Neuronal stem cell (in vitro differentiated cells): ENCODE data around the gene CARMIL1.

Experiments used
- DNase-seq: peaks from one replicate; pipeline ENCODE4 v3.0.0-alpha.2; 2013; ENCODE audit warnings: low spot score
- H2AFZ ChIP-seq: one replicate; pipeline ENCODE4 v1.6.1; 2013; ENCODE audit warnings: mild to moderate bottlenecking, low read length, inconsistent platforms
- H2AK5ac ChIP-seq: 2 replicates; pipeline ENCODE4 v1.6.1; 2013; ENCODE audit warnings: low read depth, mild to moderate bottlenecking, inconsistent platforms, low read length, moderate library complexity, mixed read lengths
- H2BK120ac ChIP-seq: 2 replicates; pipeline ENCODE4 v1.6.1; 2013; ENCODE audit warnings: low read depth, mild to moderate bottlenecking, inconsistent platforms, low read length, moderate library complexity, mixed read lengths
- H2BK12ac ChIP-seq: one replicate; pipeline ENCODE4 v1.6.1; 2013; ENCODE audit warnings: low read length, inconsistent platforms
- H2BK15ac ChIP-seq: 2 replicates; pipeline ENCODE4 v1.6.1; 2013; ENCODE audit warnings: mild to moderate bottlenecking, low read length, inconsistent platforms, mixed read lengths
- H2BK5ac ChIP-seq: one replicate; pipeline ENCODE4 v1.6.1; 2013; ENCODE audit warnings: inconsistent platforms, mild to moderate bottlenecking, low read length, moderate library complexity
- H3K14ac ChIP-seq: one replicate; pipeline ENCODE4 v1.6.1; 2013; ENCODE audit warnings: low read length, inconsistent platforms
- H3K18ac ChIP-seq: 2 replicates; pipeline ENCODE4 v1.6.1; 2013; ENCODE audit warnings: low read length, inconsistent platforms
- H3K23ac ChIP-seq: 2 replicates; pipeline ENCODE4 v1.6.1; 2013; ENCODE audit warnings: low read depth, mild to moderate bottlenecking, mixed read lengths, low read length, inconsistent platforms; ENCODE audit not compliant: poor library complexity
- H3K27ac ChIP-seq: replicated peaks from 3 replicates; pipeline ENCODE4 v1.5.1; 2013; ENCODE audit warnings: low read length, inconsistent platforms
- H3K27me3 ChIP-seq, 3 experiments: 2 replicates each; pipeline ENCODE4 v1.6.1; 2013; ENCODE audit warnings: low read length in 3 of 3, mild to moderate bottlenecking in 2 of 3, inconsistent platforms in 1 of 3, low read depth in 1 of 3, mixed read lengths in 1 of 3, moderate library complexity in 1 of 3; ENCODE audit not compliant: control insufficient read depth in 3 of 3, insufficient read depth in 3 of 3
- H3K36me3 ChIP-seq, 2 donors: replicated peaks in 1 of 2; 2 replicates each; pipeline ENCODE4 v1.6.1; 2013; ENCODE audit warnings: low read length in 2 of 2; ENCODE audit not compliant: control insufficient read depth in 2 of 2, insufficient read depth in 2 of 2
- H3K4ac ChIP-seq: 2 replicates; pipeline ENCODE4 v1.6.1; 2013; ENCODE audit warnings: inconsistent platforms, mild to moderate bottlenecking, low read length, moderate library complexity
- H3K4me1 ChIP-seq, 2 donors: 1 replicate in 1 of 2; 2 replicates in 1 of 2; pipeline ENCODE4 v1.6.1; 2013; ENCODE audit warnings: low read length in 2 of 2, low read depth in 1 of 2; ENCODE audit not compliant: control insufficient read depth in 2 of 2, insufficient read depth in 1 of 2
- H3K4me2 ChIP-seq: one replicate; pipeline ENCODE4 v1.6.1; 2013; ENCODE audit warnings: mild to moderate bottlenecking, low read length, inconsistent platforms; ENCODE audit not compliant: insufficient read depth, poor library complexity, severe bottlenecking
- H3K4me3 ChIP-seq, 2 donors: 2 replicates each; pipeline ENCODE4 v1.5.1; 2013; ENCODE audit warnings: low read length in 2 of 2, mild to moderate bottlenecking in 2 of 2, inconsistent platforms in 1 of 2, moderate library complexity in 1 of 2
- H3K79me1 ChIP-seq: one replicate; pipeline ENCODE4 v1.6.1; 2013; ENCODE audit warnings: low read depth, mild to moderate bottlenecking, inconsistent platforms, low read length, moderate library complexity
- H3K9ac ChIP-seq: one replicate; pipeline ENCODE4 v1.6.1; 2013; ENCODE audit warnings: mild to moderate bottlenecking, low read depth, low read length, inconsistent platforms; ENCODE audit not compliant: poor library complexity
- H3K9me3 ChIP-seq, 2 donors: replicated peaks in 1 of 2; 2 replicates each; pipeline versions ENCODE3 to v1.6.1; 2013; ENCODE audit warnings: low read length in 2 of 2, mild to moderate bottlenecking in 2 of 2, inconsistent platforms in 1 of 2, low read depth in 1 of 2, mixed read lengths in 1 of 2, moderate library complexity in 1 of 2; ENCODE audit not compliant: control insufficient read depth in 2 of 2, insufficient read depth in 1 of 2
- H4K8ac ChIP-seq: one replicate; pipeline ENCODE4 v1.6.1; 2013; ENCODE audit warnings: low read depth, mild to moderate bottlenecking, inconsistent platforms, low read length, moderate library complexity
- H4K91ac ChIP-seq: one replicate; pipeline ENCODE4 v1.6.1; 2013; ENCODE audit warnings: low read length, low read depth, mild to moderate bottlenecking, inconsistent platforms; ENCODE audit not compliant: poor library complexity
- WGBS, 2 donors: extraction: QIAGEN DNeasy Blood & Tissue Kit; methylation state at CpG; one replicate each; pipeline ENCODE4 v1.1.7; 2013; ENCODE audit warnings: missing lambda C conversion rate in 2 of 2, mixed read lengths in 1 of 2; ENCODE audit not compliant: insufficient read length in 2 of 2, insufficient replicate concordance in 1 of 2; ENCODE audit errors: extremely low coverage in 2 of 2; 5-methylcytosine and 5-hydroxymethylcytosine counted together

CARMIL1 gene

GRCh38 chr6:25251426-25251825, 27.7 kb upstream of the CARMIL1 start:
- Histone ChIP-seq H3K9ac (no peak overlapping the region), H3K36me3 (no peaks in the 10 kb centered on the region), H3K4me2 (no peak overlapping the region), H2BK12ac (no peak overlapping the region), H3K4me3 (no peak overlapping the region), H2BK5ac (no peak overlapping the region), H3K4ac (no peak overlapping the region), H2BK15ac (no peak overlapping the region), H3K4me1 (no peaks in the 10 kb centered on the region), H3K18ac (no peak overlapping the region), H4K8ac (no peak overlapping the region), H4K91ac (no peak overlapping the region), H3K23ac (no peak overlapping the region), H3K9me3 (no peaks in the 10 kb centered on the region), H2BK120ac (no peak overlapping the region), H2AFZ (no peak overlapping the region), H3K14ac (no peak overlapping the region), H3K27me3 (no peaks in the 10 kb centered on the region), H3K79me1 (no peaks in the 10 kb centered on the region), H2AK5ac (no peak overlapping the region), H3K27ac (no peak overlapping the region)
- no CpG with 5 or more reads among the region's 2 CpGs for WGBS, 2 donors
- no peak for DNase-seq

DNA sequence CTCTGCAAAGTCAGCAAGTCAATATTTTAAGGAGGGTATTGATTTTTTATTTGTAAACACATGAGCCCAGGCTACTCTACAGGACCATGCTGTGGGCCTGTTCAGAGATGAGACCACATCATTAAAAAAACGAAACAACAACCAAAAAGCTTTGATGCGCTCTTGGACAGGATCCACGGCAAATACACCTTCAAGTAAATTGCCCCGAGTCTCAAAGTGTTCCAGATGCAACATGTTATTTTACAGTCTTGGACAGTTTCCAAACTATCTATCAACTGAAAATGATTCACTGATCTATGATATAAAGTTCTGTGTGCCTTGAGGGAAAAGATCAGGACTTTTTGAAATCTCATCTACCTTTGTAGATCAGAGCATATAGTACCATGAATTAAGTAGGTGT, 25.8 kb upstream of the CARMIL1 start:
- DNase-seq, result no peak
- Histone ChIP-seq H3K9me3 (no peaks in the 10 kb centered on the region), H3K4me3 (no peak overlapping the region), H2BK15ac (no peak overlapping the region), H3K79me1 (no peaks in the 10 kb centered on the region), H3K4me1 (no peaks in the 10 kb centered on the region), H3K18ac (no peak overlapping the region), H2AK5ac (no peak overlapping the region), H4K8ac (no peak overlapping the region), H3K27me3 (no peaks in the 10 kb centered on the region), H3K27ac (no peak overlapping the region), H2BK120ac (no peak overlapping the region), H3K14ac (no peak overlapping the region), H3K9ac (no peak overlapping the region), H2BK12ac (no peak overlapping the region), H4K91ac (no peak overlapping the region), H3K36me3 (no peaks in the 10 kb centered on the region), H3K23ac (no peak overlapping the region), H3K4ac (no peak overlapping the region), H2BK5ac (no peak overlapping the region), H2AFZ (no peak overlapping the region), H3K4me2 (no peak overlapping the region)
- no CpG with 5 or more reads among the region's 4 CpGs for WGBS, 2 donors

DNA sequence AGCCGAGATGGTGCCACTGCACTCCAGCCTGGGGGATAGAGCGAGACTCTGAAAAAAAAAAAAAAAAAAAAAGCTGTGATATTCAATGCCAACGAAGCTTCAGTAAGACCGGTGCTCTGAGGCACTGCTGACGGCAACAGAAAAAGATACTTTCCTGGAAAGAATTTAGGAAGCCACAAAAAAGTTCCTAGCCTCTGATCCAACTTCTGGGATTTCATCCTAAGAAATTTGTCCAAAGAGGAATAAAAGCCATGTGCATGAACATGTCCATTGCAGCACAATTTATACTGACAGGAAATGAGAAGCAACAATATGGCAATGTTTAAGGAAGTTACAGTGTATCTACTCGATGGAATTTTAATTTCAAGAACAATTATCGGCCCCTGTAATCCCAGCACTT, 24.5 kb upstream of the CARMIL1 start:
- no peak overlapping the region for H2BK12ac ChIP-seq
- no peaks in the 10 kb centered on the region for H3K27me3 ChIP-seq
- H3K9ac ChIP-seq, result no peak overlapping the region
- no peak overlapping the region for H3K18ac ChIP-seq
- no peaks in the 10 kb centered on the region for H3K36me3 ChIP-seq
- H3K4ac ChIP-seq, result no peak overlapping the region
- no peak overlapping the region for H3K4me3 ChIP-seq
- H2BK5ac ChIP-seq, result no peak overlapping the region
- H3K79me1 ChIP-seq, result no peaks in the 10 kb centered on the region
- WGBS, 2 donors, result no CpG with 5 or more reads among the region's 7 CpGs
- no peak overlapping the region for H4K91ac ChIP-seq
- no peak overlapping the region for H3K4me2 ChIP-seq
- H3K27ac ChIP-seq, result no peak overlapping the region
- H2AFZ ChIP-seq, result no peak overlapping the region
- H3K23ac ChIP-seq, result no peak overlapping the region
- H2BK120ac ChIP-seq, result no peak overlapping the region
- no peaks in the 10 kb centered on the region for H3K4me1 ChIP-seq
- no peak for DNase-seq
- H2BK15ac ChIP-seq, result no peak overlapping the region
- H4K8ac ChIP-seq, result no peak overlapping the region
- no peaks in the 10 kb centered on the region for H3K9me3 ChIP-seq
- no peak overlapping the region for H2AK5ac ChIP-seq
- H3K14ac ChIP-seq, result no peak overlapping the region

DNA sequence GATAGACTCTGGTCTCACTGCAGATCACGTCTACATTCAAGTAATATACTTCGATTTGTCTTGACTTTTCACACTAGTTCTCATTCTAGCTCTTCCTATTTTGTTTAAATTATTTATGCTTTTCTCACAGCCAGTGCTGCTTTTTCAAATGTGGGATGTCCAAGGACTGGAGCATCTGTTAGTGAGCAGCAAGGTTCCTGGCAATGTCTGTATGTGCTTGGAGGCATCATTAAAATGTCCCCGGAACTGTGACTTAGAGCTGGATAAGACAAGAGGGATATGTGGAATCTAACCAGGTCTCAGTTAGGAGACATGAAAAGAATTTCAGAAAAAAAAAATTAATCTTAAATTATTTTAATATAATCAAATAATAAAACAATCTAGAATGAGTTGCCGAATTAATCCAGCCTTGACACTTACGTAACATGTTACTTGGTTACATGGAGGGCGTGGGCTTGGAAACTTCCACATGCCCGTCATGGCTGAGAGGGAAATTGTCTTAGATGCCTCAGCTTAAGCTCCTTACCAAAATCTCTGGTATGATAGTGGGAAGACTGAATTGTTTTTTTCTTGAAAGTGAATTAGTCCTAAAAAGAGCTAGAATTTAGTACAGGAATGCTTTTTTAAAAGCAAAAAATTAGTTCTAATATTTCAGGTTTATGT, 21.4 kb upstream of the CARMIL1 start:
- no peak overlapping the region for H2BK15ac ChIP-seq
- no peaks in the 10 kb centered on the region for H3K36me3 ChIP-seq
- H2AK5ac ChIP-seq, result no peak overlapping the region
- no peak overlapping the region for H3K4ac ChIP-seq
- H3K27me3 ChIP-seq, result no peaks in the 10 kb centered on the region
- no peak overlapping the region for H3K18ac ChIP-seq
- DNase-seq, result no peak
- no peaks in the 10 kb centered on the region for H3K79me1 ChIP-seq
- H2BK12ac ChIP-seq, result no peak overlapping the region
- H3K4me1 ChIP-seq, result no peaks in the 10 kb centered on the region
- no peak overlapping the region for H3K14ac ChIP-seq
- no peak overlapping the region for H2BK120ac ChIP-seq
- WGBS, 2 donors, result no CpG with 5 or more reads among the region's 7 CpGs
- H3K4me2 ChIP-seq, result no peak overlapping the region
- no peak overlapping the region for H2AFZ ChIP-seq
- no peak overlapping the region for H4K91ac ChIP-seq
- no peaks in the 10 kb centered on the region for H3K9me3 ChIP-seq
- H4K8ac ChIP-seq, result no peak overlapping the region
- H2BK5ac ChIP-seq, result no peak overlapping the region
- no peak overlapping the region for H3K9ac ChIP-seq
- no peak overlapping the region for H3K23ac ChIP-seq
- H3K27ac ChIP-seq, result no peak overlapping the region
- H3K4me3 ChIP-seq, result no peak overlapping the region
